Activated CD8-positive, alpha-beta memory T cell treated with anti-CD3 and anti-CD28 coated beads for 24 hours (primary cell): ENCODE results near the gene XIST.

Source experiments
- DNase-seq: peaks from one replicate; pipeline ENCODE4 v3.0.0-alpha.2; 2020

Gene XIST

GRCh38 chrX:73785493-73785892 is 67.0 kb downstream of the XIST start:
- no peak for DNase-seq
